ENCODE measurements around the gene ERP27.

Gene ERP27

DNA sequence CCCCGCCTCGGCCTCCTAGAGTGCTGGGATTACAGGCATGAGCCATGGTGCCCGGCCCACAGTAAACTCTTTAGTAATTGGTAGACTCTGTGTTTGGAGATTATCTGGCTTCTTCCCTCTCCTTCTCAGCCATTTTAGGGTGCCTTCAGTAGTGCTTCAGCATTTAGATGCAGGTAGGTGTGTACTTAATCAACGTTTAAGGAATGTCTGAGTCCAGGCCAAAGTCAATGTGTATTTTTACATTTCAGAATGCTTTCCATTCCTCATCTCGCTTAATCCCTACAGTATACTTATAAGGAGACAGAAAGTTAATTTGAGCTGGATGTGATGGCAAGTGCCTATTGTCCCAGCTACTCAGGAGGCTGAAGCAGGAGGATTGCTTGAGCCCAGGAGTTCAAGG lies 32.2 kb downstream of the ERP27 start:
- TF ChIP-seq EZH2 (optimal IDR thresholded peaks at IDR 0.05; ENCODE audit: low read depth, low read length) = no peak
- TF ChIP-seq EZH2phosphoT487 (IDR thresholded peaks at IDR 0.05; ENCODE audit: low read length) = no peak
- TF ChIP-seq, protein P1, sequence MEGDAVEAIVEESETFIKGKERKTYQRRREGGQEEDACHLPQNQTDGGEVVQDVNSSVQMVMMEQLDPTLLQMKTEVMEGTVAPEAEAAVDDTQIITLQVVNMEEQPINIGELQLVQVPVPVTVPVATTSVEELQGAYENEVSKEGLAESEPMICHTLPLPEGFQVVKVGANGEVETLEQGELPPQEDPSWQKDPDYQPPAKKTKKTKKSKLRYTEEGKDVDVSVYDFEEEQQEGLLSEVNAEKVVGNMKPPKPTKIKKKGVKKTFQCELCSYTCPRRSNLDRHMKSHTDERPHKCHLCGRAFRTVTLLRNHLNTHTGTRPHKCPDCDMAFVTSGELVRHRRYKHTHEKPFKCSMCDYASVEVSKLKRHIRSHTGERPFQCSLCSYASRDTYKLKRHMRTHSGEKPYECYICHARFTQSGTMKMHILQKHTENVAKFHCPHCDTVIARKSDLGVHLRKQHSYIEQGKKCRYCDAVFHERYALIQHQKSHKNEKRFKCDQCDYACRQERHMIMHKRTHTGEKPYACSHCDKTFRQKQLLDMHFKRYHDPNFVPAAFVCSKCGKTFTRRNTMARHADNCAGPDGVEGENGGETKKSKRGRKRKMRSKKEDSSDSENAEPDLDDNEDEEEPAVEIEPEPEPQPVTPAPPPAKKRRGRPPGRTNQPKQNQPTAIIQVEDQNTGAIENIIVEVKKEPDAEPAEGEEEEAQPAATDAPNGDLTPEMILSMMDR (IDR thresholded peaks at IDR 0.05; ENCODE audit: low read length) = no peak
- H3K27ac ChIP-seq (ENCODE audit: low read length) = no peak overlapping the region
- no peak for DNase-seq

DNA sequence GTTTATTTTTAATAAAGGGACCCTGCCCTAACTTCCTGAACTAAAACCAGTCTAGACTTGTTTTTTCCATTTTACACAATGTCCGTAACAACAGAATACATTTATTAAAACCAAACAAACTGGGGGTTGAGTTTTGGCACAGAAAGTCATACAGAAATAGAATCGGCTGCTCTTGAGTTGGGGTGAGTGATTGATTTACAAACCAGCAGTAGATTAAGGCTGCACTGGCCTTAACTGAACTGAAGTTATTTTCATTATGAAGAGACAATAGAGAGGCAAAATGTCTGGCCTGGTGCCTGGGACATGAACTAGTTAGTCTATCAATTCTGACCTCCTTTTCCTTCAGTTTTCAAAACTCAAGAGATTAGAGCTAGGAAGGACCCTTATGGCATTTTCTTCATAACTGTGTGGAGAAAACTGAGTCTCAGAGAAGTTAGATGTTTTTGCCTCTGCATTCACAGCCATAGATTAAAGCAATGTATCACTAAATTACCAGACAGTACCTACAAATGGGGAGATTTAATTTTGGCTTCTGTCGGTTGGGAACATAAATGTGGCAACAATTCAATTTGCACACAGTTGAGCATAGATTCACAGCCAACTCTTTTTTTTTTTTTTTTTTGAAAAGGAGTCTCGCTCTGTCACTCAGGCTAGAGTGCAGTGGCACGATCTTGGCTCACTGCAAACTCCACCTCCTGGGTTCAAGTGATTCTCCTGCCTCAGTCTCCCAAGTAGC lies 32.9 kb downstream of the ERP27 start:
- H3K9me2 ChIP-seq (replicated peaks; ENCODE audit: insufficient read depth, low read length) = no peaks in the 10 kb centered on the region
- no peaks in the 10 kb centered on the region for H3K36me3 ChIP-seq (replicated peaks; ENCODE audit: insufficient read depth, low read length)
- no peaks in the 10 kb centered on the region for H3K79me2 ChIP-seq (ENCODE audit: low read length)
- H3K4me1 ChIP-seq (ENCODE audit: low read length) = 0 out of 2 replicates have a peak, but pooled peaks cover 9% of the 10 kb centered on the region
- no peak overlapping the region for H2AFZ ChIP-seq (ENCODE audit: low read length)
- H3K27ac ChIP-seq (ENCODE audit: low read length) = no peak overlapping the region
- TF ChIP-seq, protein P1 (IDR thresholded peaks at IDR 0.05; ENCODE audit: low read length) = no peak
- TF ChIP-seq EZH2 (optimal IDR thresholded peaks at IDR 0.05; ENCODE audit: low read depth, low read length) (no peak), EZH2phosphoT487 (IDR thresholded peaks at IDR 0.05; ENCODE audit: low read length) (no peak)
- no peak overlapping the region for H3K4me2 ChIP-seq (ENCODE audit: low read depth, low read length)
- no peak overlapping the region for H3K4me3 ChIP-seq (ENCODE audit: low read length)
- H3K9me3 ChIP-seq (replicated peaks; ENCODE audit: insufficient read depth, low read length) = no peaks in the 10 kb centered on the region
- H3K9ac ChIP-seq (ENCODE audit: low read length) = no peak overlapping the region
- H3K27me3 ChIP-seq (replicated peaks; ENCODE audit: insufficient read depth, low read length) = no peaks in the 10 kb centered on the region
- H3F3A ChIP-seq (ENCODE audit: insufficient read depth, low read length) = no peaks in the 10 kb centered on the region
- DNase-seq = no peak
- H4K20me1 ChIP-seq (ENCODE audit: insufficient read depth, low read length) = no peaks in the 10 kb centered on the region

More for the DNA sequence above, 32.2 kb downstream of the ERP27 start:
- H3K4me2 ChIP-seq (ENCODE audit: low read depth, low read length) = no peak overlapping the region
- no peaks in the 10 kb centered on the region for H3K79me2 ChIP-seq (ENCODE audit: low read length)
- H3K9ac ChIP-seq (ENCODE audit: low read length) = no peak overlapping the region
- no peak overlapping the region for H3K4me3 ChIP-seq (ENCODE audit: low read length)
- 0 out of 2 replicates have a peak, but pooled peaks cover 9% of the 10 kb centered on the region for H3K4me1 ChIP-seq (ENCODE audit: low read length)
- H3K36me3 ChIP-seq (replicated peaks; ENCODE audit: insufficient read depth, low read length) = no peaks in the 10 kb centered on the region
- H3F3A ChIP-seq (ENCODE audit: insufficient read depth, low read length) = no peaks in the 10 kb centered on the region
- H3K9me2 ChIP-seq (replicated peaks; ENCODE audit: insufficient read depth, low read length) = no peaks in the 10 kb centered on the region
- H4K20me1 ChIP-seq (ENCODE audit: insufficient read depth, low read length) = no peaks in the 10 kb centered on the region
- H3K9me3 ChIP-seq (replicated peaks; ENCODE audit: insufficient read depth, low read length) = no peaks in the 10 kb centered on the region
- H3K27me3 ChIP-seq (replicated peaks; ENCODE audit: insufficient read depth, low read length) = no peaks in the 10 kb centered on the region
- no peak overlapping the region for H2AFZ ChIP-seq (ENCODE audit: low read length)

DNA sequence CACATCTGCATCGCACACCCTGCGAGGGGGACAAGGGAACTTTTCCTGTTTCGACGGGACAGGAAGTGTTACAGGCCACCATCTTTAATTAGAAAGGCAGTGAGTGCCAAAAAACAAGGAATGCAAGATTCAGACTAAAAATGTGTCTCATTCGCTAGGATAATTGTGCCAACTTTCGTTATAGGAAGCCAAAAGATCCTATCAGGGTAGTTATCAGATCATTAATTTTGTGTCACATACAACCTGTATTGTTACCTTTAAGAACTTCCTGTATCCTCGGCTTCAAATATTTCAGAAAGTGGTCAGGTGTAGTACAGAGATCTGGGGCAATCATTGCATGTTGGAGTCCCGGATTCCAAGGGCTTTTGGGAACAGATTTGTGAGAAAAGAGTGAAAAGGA lies 33.5 kb downstream of the ERP27 start:
- no peak for TF ChIP-seq EZH2phosphoT487 (IDR thresholded peaks at IDR 0.05; ENCODE audit: low read length)
- TF ChIP-seq, protein P1 (IDR thresholded peaks at IDR 0.05; ENCODE audit: low read length) = no peak
- TF ChIP-seq EZH2 (optimal IDR thresholded peaks at IDR 0.05; ENCODE audit: low read depth, low read length) = no peak
- H3K36me3 ChIP-seq (replicated peaks; ENCODE audit: insufficient read depth, low read length) = no peaks in the 10 kb centered on the region
- H3K4me2 ChIP-seq (ENCODE audit: low read depth, low read length) = no peak overlapping the region

More for the DNA sequence above, 33.5 kb downstream of the ERP27 start:
- Histone ChIP-seq H3K9ac (ENCODE audit: low read length) (no peak overlapping the region), H3K27ac (ENCODE audit: low read length) (no peak overlapping the region), H3K4me1 (ENCODE audit: low read length) (0 out of 2 replicates have a peak, but pooled peaks cover 9% of the 10 kb centered on the region), H2AFZ (ENCODE audit: low read length) (no peak overlapping the region), H3K27me3 (replicated peaks; ENCODE audit: insufficient read depth, low read length) (no peaks in the 10 kb centered on the region), H3K4me3 (ENCODE audit: low read length) (no peak overlapping the region), H3K9me2 (replicated peaks; ENCODE audit: insufficient read depth, low read length) (no peaks in the 10 kb centered on the region), H3F3A (ENCODE audit: insufficient read depth, low read length) (no peaks in the 10 kb centered on the region), H3K9me3 (replicated peaks; ENCODE audit: insufficient read depth, low read length) (no peaks in the 10 kb centered on the region), H4K20me1 (ENCODE audit: insufficient read depth, low read length) (no peaks in the 10 kb centered on the region), H3K79me2 (ENCODE audit: low read length) (no peaks in the 10 kb centered on the region)
- DNase-seq = no peak

All from MM.1S (cell line).